ENCODE data around the gene RSBN1L.
"Not testable (repeated sequence)": the region's sequence is repeated elsewhere in the genome, so short reads cannot be mapped to it uniquely, and the experiment has no call there.

The RSBN1L gene

DNA sequence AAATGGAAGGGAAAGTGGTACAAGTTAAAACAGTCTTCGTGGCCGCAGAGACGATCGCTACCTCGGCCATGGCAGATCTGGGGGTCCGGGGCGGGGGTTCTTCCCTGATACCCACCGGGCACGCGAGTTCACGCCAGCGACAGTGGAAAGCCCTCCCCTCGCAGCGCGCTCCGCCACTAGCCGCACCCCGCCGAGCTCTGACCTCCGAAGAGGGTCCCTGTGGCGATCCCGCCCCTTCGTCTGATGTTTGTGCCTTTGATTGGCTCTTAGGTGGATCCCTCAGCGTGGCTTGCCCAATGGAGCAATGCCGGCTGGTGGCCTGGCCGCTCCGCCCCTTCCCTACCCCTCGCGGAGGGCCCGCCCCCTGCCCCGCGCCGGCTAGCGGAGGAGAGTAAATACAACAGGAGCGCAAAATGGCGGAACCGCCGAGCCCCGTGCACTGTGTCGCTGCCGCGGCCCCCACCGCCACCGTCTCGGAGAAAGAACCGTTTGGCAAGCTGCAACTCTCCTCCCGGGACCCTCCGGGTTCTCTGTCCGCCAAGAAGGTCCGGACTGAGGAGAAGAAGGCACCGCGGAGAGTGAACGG is at the start of gene RSBN1L:
Gene RSBN1L (plus strand): TSS at position 403 of the 586 bp plus-strand sequence. CDS start 11 bp downstream, at position 414.
- peak; percentile 97 to 98 for DNase-seq

DNA sequence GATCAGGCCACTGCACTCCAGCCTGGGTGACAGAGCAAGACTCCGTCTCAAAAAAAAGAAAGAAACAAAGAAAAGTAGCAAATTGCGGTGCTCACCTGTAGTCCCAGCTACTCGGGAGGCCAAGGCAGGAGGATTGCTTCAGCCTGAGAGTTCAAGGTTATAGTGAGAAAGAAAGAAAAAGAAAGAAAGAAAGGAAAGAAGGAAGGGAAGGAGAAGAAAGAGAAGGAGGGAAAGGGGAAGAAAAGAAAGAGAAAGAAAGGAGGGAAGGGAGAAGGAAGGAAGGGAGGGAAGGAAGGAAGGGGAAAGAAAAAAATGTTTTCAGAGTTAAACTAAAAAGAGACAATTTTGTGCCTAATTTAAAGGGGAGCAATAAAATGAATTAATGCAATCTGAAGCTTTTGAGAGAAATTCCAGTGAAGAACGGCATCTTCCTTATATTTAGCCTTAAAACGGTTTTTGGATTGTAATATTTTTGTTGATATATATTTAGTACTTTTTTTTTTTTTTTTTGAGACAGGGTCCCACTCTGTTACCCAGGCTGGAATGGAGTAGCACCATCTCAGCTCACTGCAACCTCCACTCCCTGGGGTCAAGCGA is 47.4 kb upstream of the RSBN1L start:
- DNase-seq = no peak

DNA sequence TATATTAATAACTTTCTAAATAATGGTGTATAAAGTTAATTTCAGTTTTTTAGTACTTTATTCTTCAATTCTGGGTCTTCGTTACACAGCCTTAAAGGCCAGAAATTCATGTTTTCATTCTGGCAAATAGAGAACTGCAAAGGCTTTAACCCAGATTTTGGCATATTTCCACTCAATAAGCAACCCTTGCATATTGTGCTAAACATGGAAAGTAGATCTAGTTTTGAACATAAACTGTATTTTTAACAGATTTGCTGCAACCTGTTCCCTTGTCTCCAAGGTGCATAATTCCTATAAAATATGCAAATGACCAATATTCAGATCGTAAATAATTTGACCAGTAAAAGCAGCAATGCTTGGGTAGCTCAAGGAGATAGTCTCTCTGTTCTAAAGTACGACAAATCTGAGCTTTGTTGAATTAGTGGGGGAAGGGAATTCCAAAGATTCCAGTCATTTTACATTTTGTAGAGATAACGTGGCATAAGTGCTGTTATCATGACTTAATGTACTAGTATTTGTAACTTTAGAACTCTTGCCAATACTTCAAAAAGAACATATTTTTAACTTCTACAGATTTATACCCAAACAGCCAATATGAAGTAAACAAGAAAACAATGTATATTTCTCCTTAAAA is 46.4 kb upstream of the RSBN1L start:
- DNase-seq = no peak

DNA sequence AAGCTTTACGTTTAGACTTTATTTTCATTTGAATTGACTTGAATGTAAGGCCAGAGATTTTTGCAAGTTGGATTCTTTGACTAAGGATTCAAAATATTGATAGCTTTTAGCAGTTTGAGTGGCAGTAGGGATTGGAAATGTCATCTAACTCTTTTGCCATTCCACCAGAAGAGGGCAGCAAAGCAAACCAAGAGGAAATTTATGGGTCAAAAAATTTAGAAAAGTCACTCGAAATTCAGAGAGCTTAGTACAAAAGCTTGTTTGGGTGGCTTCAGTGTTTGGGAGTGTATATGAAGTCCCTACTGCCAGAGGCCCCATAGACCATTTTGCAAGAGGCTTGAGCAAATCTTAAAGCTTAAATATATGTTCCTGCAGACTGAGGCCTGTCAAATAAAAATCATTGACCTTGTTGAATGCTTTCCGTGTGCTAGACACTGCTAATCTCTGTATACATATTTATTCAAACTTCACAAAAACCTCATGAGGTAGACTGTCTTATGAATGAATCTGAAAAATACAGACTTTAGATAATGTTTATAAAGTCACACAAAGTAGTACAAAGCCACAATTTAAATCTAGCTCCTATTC is 44.6 kb upstream of the RSBN1L start:
- peak; percentile 25 to 60 for DNase-seq

DNA sequence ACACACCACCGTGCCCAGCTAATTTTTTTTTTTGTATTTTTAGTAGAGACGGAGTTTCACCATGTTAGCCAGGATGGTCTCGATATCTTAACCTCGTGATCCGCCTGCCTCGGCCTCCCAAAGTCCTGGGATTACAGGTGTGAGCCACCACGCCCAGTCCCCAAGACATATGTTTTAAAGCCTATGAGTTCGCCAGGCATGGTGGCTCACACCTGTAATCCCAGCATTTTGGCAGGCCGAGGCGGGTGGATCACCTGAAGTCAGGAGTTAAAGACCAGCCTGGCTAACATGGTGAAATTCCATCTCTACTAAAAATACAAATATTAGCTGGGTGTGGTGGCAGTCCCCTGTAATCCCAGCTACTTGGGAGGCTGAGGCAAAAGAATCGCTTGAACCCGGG is 43.4 kb upstream of the RSBN1L start:
- not testable (repeated sequence) for DNase-seq

DNA sequence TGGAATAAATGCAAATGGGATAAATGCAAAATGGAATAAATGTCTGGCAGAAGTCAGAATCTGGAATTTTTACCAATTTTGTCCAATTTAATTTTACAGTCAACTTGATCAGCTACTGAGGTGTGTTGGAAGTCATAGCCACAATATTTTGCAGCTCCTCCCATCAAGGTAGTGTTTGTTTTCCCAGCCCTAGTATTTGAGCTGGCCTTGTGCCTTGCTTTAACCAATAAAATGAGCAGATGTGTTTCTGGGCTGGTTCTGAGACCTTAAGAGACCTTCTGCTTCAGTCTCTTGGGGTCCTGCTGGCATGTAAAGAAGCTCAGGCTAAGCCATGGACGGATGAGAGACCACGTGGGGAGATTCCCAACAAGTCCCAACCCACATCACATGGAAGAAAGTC is 42.7 kb upstream of the RSBN1L start:
- no peak for DNase-seq

DNA sequence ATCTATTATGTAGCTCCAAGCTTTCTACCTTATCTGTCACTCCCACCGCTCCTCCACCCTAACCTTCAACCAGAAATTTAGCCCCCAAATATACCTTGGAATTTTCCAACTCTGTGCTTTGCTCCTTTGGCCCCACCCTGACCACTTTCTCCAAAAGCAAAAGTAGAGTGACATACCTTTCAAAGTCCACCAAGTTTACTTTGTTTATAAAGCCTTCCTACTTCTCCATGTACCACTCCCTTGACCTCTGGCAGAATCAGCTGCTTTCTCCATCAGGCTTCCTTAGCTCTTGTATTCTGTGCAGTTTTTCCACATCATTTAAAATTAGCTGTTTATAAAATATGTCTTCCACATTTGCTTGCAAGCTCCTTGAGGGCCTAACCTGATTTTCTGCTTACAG is 40.9 kb upstream of the RSBN1L start:
- DNase-seq = no peak

DNA sequence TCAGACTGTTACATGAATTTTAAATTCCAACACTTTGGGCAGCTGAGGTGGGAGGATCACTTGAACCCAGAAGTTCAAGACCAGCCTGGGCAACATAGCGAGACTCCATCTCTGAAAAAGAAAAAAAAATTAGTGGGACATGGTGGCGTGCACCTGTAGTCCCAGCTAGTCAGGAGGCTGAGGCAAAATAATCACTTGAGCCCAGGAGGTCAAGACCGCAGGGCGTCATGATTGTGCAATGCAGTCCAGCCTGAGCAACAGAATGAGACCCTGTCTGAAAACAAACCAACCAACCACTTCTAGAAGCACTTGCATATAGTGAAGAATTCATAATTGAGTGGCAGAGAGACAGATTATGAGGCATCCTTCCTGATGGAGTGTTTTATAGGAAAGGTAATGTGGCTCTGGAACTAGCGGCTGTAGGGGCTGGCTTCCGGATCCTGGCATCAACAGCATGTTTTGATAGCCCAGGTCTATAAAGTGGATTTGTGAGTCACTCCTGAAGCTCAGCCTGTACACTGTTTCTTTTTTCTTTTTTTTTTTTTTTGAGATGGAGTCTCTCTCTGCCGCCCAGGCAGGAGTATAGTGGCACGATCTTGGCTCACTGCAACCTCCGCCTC is 40.3 kb upstream of the RSBN1L start:
- DNase-seq = no peak

DNA sequence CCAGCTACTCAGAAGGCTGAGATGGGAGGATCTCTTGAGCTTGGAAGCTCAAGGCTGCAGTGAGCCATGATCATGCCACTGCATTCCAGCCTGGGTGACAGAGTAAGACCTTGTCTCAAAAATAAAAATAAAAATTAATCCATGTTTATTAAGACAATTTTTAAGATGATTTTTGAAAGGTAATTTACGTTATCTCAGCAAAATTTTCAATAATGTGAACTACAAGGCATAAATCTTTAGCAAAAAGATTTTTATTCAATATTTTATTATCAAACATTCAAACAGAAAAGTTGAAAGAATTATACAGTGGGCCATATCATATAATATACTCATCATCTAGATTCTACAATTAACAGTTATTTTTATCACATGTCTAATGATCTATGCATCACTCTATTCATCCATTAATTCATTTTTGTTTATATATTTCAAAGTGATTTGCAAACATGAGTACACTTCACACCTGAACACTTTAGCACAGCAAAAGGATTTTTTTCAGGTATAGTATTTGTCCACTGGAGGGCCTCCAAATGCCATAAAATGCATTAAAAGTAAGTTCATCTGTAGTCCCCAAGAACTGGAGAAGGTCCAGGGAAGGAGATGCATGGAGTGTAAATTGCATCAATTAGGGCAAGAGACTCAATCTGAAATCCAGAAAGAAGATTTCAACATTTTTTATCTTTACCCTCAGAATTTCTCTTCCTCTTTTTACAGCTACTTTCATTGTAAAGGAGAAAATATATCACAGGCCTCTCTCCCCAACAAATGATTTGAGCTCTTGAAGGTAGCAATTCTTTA is 38.6 kb upstream of the RSBN1L start:
- peak in 1 of 2 donors; percentile 65 for DNase-seq

DNA sequence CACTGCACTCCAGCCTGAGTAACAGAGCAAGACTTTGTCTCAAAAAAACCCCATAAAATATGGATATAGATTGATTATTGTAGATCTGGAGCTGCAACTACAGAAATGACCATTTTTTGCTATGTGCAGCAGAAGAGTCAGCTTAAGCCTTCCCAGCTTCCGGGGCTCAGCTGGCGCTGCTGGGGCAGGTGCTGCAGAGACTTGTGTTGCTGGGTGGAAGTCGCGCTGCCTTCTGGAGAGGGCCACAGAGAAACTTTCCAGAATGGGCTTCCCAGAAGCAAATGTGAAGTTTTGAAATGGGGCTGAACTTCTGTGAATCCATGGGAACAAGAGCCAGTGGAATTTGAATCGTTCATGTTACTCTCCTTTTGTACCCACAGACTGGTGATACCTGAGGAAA is 37.3 kb upstream of the RSBN1L start:
- no peak for DNase-seq

DNA sequence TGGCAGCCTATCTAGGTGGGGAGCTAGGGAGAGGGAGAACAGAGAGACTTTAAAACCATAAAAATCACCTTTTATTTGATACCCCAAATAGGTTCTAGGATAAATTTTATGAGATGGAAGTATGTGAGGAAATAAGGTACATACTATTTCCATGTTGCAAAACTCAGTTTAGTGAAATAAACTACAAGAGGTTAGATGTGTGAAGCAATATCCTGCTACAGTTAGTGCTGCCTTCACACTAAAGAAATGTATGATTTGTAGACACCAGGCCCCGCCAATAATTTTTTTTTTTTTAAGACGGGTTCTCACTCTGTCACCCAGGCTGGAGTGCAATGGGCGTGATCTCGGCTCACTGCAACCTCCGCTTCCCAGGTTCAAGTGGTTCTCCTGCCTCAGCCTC is 34.4 kb upstream of the RSBN1L start:
- no peak for DNase-seq

DNA sequence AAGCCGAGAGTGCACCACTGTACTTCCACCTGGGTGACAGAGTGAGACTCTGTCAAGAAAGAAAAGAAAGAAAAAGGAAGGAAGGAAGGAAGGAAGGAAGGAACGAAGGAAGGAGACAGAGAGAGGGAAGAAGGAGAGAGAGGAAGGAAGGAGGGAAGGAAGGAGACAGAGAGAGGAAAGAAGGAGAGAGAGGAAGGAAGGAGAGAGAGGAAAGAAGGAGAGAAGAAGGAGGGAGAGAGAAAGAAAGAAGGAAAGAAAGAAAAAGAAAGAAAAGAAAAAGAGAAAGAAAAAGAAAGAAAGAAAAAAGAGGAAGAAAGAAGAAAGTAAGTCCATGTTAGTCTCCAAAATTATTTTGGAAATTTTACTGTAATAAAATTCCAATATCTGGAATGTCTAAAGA is 33.4 kb upstream of the RSBN1L start:
- DNase-seq = no peak

DNA sequence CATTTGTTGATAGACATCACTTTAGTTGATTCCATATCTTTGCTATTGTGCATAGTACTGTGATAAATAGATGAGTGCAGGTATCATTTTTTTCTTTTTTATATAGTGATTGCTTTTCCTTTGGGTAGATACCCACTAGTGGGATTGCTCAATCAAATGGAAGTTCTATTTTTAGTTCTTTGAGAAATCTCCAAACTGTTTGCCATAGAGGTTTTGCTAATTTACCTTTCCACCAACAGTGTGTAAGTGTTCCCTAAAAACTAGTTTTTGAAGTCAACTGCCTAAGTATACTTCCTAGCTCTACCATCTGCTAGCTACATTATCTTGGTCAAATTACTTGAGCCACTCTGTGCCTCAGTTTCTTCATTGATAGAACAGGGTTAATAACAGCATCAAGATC is 31.5 kb upstream of the RSBN1L start:
- no peak for DNase-seq

DNA sequence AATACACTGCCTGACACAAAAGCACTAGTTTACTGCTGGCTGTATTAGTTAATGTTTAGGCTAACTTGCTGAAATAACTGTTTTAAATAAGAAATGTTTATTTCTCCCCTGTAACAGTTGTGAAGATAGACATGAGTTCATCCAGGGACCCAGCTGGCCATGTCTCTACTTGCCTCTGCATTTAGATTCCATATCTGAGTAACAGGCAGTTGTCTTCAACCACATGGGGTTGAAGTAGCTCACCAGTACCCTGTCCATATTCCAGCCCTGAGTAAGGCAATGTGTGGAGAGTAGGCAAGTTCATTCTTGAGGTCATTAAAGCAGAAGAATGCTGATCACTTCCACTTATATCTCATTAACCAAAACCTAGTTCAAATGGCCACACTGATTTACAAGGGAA is 31.1 kb upstream of the RSBN1L start:
- no peak for DNase-seq

DNA sequence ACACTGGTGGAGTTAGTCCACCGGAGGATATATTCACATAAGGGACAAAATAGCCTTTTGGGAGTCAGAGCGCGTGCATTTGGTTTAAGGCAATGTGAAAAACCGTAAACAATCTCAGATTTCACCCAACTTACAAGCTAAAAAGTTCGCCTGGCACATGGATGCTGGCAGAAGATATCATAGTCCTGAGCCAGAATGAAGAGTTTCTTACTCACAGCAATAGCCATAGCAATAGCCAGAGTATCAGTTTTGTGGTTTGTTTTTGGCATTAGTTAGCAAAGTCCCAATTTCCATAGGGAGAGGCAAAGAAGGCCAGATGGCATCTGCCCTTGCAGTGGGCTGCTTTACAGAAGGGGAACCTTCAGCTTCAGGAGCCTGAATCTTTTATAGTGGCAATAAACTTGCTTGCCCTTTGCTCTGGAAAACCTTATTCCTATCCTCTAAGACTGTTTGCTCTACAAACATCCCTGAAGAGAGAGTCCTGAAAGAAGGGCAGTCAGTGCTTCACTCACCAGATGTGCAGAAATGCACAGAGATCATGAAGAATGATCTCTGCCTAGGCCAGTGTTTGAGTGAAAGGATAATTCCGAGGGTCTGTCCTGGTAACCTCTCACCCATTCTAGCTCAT is 28.7 kb upstream of the RSBN1L start:
- DNase-seq = no peak

DNA sequence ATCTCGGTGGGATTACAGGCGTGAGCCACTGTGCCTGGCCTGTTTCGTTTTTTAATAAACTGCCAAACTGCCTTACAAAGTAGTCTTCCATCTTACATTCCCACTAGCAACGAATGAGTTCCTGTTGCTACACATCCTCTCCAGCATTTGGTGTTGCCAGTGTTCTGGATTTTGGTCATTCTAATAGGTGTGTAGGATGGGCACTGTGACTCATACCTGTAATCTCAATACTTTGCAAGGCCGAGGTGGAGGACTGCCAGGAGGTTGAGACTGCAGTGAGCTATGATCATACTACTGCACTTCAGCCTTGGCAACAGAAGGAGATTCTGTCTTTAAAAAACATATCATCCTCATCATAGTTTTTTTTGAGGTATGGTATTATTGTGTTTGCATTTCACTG is 21.4 kb upstream of the RSBN1L start:
- DNase-seq = no peak

DNA sequence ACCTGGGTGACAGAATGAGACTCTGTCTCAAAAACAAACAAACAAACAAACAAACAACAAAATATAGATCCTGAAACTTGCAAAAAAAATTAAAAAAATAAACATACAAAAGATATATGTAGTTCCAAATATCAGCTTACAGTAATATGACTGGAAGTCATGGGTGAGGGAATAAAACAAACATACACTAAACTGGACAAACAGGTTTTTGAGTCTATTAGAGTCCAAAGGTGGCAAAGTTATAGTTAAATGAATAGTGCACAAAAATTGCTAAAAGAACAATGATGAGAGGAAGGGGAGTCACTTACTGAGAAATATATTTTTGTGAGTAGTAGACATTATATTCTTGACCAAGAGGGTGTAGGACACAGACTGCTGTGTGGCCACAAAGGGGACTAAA is 16.7 kb upstream of the RSBN1L start:
- no peak for DNase-seq

DNA sequence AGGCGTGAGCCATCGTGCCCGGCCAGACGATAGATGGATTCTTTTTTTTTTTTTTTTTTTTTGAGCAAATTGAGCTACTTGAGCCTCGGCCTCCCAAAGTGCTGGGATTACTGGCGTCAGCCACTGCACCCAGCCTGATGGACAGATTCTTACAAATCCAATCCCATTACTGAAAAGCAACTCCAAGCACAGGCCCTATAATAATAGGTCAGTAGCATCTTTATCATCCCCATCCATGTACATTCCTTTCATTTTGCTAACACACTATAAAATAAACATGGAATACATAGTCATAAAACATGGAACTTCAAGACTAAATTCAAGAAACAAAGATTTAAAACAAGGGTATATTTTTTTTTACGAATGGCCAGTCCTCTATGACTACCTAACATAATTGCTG is 16.0 kb upstream of the RSBN1L start:
- no peak for DNase-seq

DNA sequence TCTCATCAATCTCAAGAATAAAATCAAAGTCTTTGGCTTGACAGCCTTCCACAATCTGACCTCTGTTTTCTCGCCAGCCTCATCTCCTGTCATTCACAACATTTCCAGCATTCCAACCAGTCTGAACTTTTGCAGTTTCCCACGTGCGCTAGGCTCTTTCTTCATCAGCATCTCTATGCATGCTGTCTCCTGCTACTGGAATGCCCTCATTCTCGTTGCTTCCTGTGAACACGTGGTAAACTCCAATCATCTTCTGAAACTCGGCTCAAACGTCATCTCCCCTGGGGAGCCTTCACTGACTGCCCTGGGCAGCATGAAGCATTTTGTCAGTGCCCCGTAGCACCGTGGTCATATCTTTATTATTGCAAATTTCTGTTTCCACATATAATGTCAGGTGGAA is 12.2 kb upstream of the RSBN1L start:
- no peak for DNase-seq

DNA sequence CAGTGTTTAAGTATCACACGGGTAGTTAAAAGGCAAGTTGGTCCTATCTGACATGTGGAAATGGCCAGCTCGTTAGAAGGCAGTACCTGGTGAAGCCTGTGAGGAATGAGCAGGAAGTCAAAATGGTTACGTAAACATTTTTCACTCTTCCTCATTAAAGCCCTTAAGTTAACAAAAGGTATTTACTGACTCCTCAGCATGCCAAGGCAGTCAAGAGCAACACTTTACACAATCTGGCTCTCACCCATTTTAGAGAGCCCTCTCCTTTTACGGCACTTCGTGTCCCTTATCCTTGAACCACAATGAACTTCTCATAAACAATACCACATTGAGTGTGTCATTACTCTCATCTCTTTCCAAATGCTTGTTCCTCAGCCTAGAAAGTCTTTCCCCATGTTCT is 11.0 kb upstream of the RSBN1L start:
- DNase-seq = no peak

DNA sequence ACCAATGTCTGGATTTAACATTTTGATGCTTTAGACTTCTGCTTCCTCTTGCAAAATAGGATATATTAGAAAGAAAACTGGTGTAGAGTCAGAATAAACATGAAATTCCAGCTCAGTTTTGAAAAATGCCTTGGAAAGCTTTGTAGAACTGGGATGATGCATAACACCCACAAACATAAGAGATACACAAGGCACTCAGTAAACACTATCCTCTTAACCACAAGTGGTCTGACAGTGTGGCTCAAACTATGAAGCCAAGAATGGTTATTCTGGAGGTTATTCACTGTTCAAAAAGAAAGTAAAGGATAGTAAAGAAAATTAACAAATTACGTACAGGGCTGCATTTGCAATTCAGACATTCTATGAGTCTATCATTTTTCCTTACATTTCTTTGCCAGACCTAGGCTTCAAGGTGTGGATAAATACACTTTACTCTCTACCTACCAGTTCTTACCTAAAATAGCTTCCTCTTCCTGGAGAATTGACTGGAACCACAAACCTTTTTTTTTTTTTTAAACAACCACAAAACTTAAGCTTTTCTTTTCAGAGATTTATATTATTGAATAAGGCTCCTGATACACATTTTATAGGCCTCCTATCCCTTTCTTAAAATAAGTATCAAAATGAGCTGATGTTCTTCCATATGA is 9.0 kb upstream of the RSBN1L start:
- no peak for DNase-seq

DNA sequence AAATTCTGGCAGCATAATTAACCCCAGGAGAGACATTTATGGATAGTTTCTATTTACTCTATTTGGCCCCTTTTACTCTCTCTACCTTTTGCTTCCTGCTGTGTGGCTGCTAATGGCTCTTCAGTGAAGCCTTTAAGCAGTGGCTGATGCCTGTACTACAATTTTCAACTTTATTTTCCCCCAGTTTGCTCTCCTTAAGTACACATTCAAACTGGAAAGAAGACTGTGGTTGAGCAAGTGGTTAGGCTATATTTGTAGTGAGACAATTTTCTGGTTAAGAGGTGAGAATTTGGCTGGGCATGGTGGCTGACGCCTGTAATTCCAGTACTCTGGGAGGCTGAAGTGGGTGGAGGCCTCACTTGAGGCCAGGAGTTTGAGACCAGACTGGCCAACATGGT is 8.5 kb upstream of the RSBN1L start:
- DNase-seq = no peak

All from CD4-positive, alpha-beta T cell treated with Interleukin-4 for 1 hour (primary cell).